Stomach (tissue), 4 donors: ENCODE results near the gene RRBP1.

Experiments
- EP300 ChIP-seq: sonication (generic); formaldehyde crosslinking; IDR thresholded peaks from one replicate; pipeline ENCODE4 v1.6.1; 2017; ENCODE audit warnings: antibody characterized with exemption
- TF ChIP-seq, protein P1 (sequence below), 7 experiments: fragments of 450-650 bp in 4 of 7; fragments of 200-600 bp in 3 of 7; sonication (generic) in 3 of 7; IDR thresholded peaks; one replicate each; pipeline ENCODE4 v1.5.1; 2016 to 2019; ENCODE audit warnings: antibody characterized with exemption in 7 of 7, control low read depth in 2 of 7, mild to moderate bottlenecking in 1 of 7

GRCh38 chr20:17616480-17617211, 65.4 kb downstream of the RRBP1 start:
- TF ChIP-seq, protein P1, sequence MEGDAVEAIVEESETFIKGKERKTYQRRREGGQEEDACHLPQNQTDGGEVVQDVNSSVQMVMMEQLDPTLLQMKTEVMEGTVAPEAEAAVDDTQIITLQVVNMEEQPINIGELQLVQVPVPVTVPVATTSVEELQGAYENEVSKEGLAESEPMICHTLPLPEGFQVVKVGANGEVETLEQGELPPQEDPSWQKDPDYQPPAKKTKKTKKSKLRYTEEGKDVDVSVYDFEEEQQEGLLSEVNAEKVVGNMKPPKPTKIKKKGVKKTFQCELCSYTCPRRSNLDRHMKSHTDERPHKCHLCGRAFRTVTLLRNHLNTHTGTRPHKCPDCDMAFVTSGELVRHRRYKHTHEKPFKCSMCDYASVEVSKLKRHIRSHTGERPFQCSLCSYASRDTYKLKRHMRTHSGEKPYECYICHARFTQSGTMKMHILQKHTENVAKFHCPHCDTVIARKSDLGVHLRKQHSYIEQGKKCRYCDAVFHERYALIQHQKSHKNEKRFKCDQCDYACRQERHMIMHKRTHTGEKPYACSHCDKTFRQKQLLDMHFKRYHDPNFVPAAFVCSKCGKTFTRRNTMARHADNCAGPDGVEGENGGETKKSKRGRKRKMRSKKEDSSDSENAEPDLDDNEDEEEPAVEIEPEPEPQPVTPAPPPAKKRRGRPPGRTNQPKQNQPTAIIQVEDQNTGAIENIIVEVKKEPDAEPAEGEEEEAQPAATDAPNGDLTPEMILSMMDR (IDR thresholded peaks at IDR 0.05): no peak
- TF ChIP-seq EP300: no peak
